Cardiac fibroblast (primary cell): ENCODE results near the gene FIGNL1.

Experiments
- DNase-seq, 2 donors: peaks; one replicate each; pipeline versions ENCODE4 v3.0.0 to v3.0.0-alpha.2; 2010; ENCODE audit warnings: low read depth in 2 of 2
- H3K4me3 ChIP-seq, 2 donors: replicated peaks in 1 of 2; 1 replicate in 1 of 2; 2 replicates in 1 of 2; pipeline ENCODE4 v1.5.1; 2011; ENCODE audit warnings: low read depth in 2 of 2, low read length in 2 of 2, mild to moderate bottlenecking in 2 of 2, moderate library complexity in 1 of 2
- CTCF ChIP-seq: IDR thresholded peaks from one replicate; pipeline ENCODE4 v1.5.1; 2011; ENCODE audit warnings: low read depth, mild to moderate bottlenecking, low read length, inconsistent platforms

The FIGNL1 gene

DNA sequence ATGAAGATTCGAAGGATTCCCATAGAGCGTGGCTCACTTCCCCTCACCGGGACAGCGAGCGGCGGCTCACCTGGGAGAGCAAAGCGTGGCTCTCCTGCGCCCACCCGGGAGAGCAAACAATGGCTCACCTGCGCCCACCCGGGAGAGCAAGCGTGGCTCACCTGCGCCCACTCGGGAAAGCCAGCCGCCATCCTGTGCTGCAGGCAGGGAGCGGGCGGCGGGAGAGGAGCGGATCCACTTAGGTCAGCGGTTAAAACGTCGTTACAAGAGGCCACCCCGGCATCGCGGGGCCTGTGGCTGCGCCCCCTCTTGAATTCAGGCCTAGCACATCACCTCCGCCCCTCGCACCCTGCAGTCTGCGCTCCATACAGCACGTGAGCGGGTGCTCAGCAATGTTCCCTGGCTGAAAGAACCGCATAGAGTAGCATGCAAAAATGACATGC, 461 bp upstream of the FIGNL1 start:
- DNase-seq = no peak
- H3K4me3 ChIP-seq = peak overlapping the region; percentile 89 to 97
- no peak for TF ChIP-seq CTCF

GRCh38 chr7:50449501-50449880, 659 bp downstream of the FIGNL1 start:
- peak overlapping the region; percentile 89 to 97 for H3K4me3 ChIP-seq
- no peak for DNase-seq
- TF ChIP-seq CTCF = no peak

DNA sequence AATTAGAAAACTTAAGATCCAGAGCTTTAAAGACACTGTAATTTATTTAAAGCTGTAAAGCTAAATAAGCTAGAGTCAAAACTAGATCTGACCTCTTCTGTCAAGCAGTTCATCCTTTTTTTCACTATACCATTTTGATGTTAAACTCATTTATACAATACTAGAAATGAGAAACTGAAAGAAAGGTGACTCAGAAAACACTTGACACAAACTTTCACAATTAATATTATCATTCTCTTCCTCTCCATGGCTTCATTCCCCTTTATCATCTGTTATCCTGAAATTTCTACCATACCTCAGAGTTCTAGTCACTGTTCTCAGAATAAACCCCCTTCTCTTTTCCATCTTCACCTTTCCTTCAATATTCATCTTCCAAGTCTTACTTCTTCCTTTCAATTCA, 1.3 kb downstream of the FIGNL1 start:
- TF ChIP-seq CTCF = no peak
- no peak for DNase-seq
- H3K4me3 ChIP-seq = no peak overlapping the region

GRCh38 chr7:50446542-50446960, 3.6 kb downstream of the FIGNL1 start:
- no peak for TF ChIP-seq CTCF
- no peak overlapping the region for H3K4me3 ChIP-seq
- DNase-seq = peak in 1 of 2 donors; percentile 91

GRCh38 chr7:50436133-50436806, 13.9 kb downstream of the FIGNL1 start:
- no peak for TF ChIP-seq CTCF
- peak; percentile 74 to 91 for DNase-seq
- no peak overlapping the region for H3K4me3 ChIP-seq

DNA sequence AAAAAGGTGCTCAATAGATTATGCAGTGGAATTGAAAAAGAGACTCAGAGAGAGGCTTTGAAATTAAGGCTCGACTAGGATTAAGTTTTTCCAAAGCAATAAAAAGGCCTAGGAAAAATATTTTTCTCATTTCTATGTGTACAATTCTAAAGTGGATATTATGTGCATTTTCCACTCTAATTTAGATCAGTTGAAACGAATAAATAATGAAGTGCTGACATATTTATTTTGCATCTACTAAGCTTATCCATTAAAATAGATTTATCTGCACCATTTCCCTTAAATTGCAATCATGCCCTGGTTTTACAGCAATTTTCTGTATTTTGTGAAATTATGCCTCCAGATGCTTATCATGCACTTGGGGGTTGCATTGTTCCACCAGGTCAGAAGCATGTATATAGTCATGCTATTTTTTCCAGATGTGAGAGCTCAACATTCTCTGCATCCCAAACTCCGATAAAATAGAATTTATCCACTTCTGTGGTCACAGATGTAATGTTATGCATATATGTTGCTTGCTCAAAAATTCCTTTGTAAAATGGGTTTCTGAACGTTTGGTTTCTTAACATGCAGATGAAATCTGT, 18.3 kb downstream of the FIGNL1 start:
- no peak for TF ChIP-seq CTCF
- no peak for DNase-seq
- H3K4me3 ChIP-seq = no peak overlapping the region
